HG03095 (cell line): ENCODE measurements around the gene GPR37L1.
A peak's percentile ranks its signal among the peaks of the same experiment; 100 is the strongest.
"Not testable (repeated sequence)": the region's sequence is repeated elsewhere in the genome, so short reads cannot be mapped to it uniquely, and the experiment has no call there.

Source experiments
- ATAC-seq: cut with Tn5 transposase; IDR thresholded peaks from one replicate; pipeline ENCODE4 v1.9.1; 2021; ENCODE audit warnings: moderate library complexity; ENCODE audit not compliant: unreplicated experiment

Gene GPR37L1

GRCh38 chr1:202133001-202133400 lies 10.3 kb downstream of the GPR37L1 start:
- no peak for ATAC-seq

GRCh38 chr1:202133496-202133895 lies 10.8 kb downstream of the GPR37L1 start:
- no peak for ATAC-seq

- ATAC-seq = no peak
Observed at GRCh38 chr1:202133989-202134388, 11.3 kb downstream of the GPR37L1 start.

GRCh38 chr1:202134645-202135172 lies 12.0 kb downstream of the GPR37L1 start:
- no peak for ATAC-seq

GRCh38 chr1:202135221-202135721 lies 12.6 kb downstream of the GPR37L1 start:
- no peak for ATAC-seq

- no peak for ATAC-seq
Observed at GRCh38 chr1:202140833-202141232, 18.1 kb downstream of the GPR37L1 start.

- ATAC-seq = not testable (repeated sequence)
Observed at GRCh38 chr1:202141468-202141867, 18.8 kb downstream of the GPR37L1 start.

GRCh38 chr1:202143011-202143767 lies 20.5 kb downstream of the GPR37L1 start:
- peak; percentile 24 for ATAC-seq

GRCh38 chr1:202143768-202144401 lies 21.2 kb downstream of the GPR37L1 start:
- peak; percentile 41 for ATAC-seq

GRCh38 chr1:202144402-202145067 lies 21.8 kb downstream of the GPR37L1 start, which contains the start of gene ARL8A:
ARL8A (minus strand) TSS chr1:202144737; CDS start chr1:202144572, 165 bp downstream.
- ATAC-seq = peak; percentile 69

- no peak for ATAC-seq
Observed at GRCh38 chr1:202145068-202145743, 22.5 kb downstream of the GPR37L1 start.

- ATAC-seq = not testable (repeated sequence)
Observed at GRCh38 chr1:202145744-202146140, 23.0 kb downstream of the GPR37L1 start.

GRCh38 chr1:202146279-202146678 lies 23.6 kb downstream of the GPR37L1 start:
- no peak for ATAC-seq

- ATAC-seq = no peak
Observed at GRCh38 chr1:202146993-202147392, 24.3 kb downstream of the GPR37L1 start.

- no peak for ATAC-seq
Observed at GRCh38 chr1:202148391-202148790, 25.7 kb downstream of the GPR37L1 start.

- no peak for ATAC-seq
Observed at GRCh38 chr1:202149566-202149965, 26.8 kb downstream of the GPR37L1 start.

- no peak for ATAC-seq
Observed at GRCh38 chr1:202150187-202150586, 27.5 kb downstream of the GPR37L1 start.

- no peak for ATAC-seq
Observed at GRCh38 chr1:202150602-202151001, 27.9 kb downstream of the GPR37L1 start.

GRCh38 chr1:202151045-202151444 lies 28.3 kb downstream of the GPR37L1 start:
- ATAC-seq = no peak

GRCh38 chr1:202152399-202152798 lies 29.7 kb downstream of the GPR37L1 start:
- ATAC-seq = no peak

- ATAC-seq = no peak
Observed at GRCh38 chr1:202153284-202153683, 30.6 kb downstream of the GPR37L1 start.
